Measurements from ENCODE around the gene RALB.
A peak's percentile ranks its signal among the peaks of the same experiment; 100 is the strongest.

Gene RALB

GRCh38 chr2:120243211-120243610 lies 9.4 kb upstream of the RALB start:
- H3K27me3 ChIP-seq (replicated peaks; ENCODE audit: control insufficient read depth, insufficient read depth, low read length, poor library complexity, severe bottlenecking), result no peaks in the 10 kb centered on the region
- no peak overlapping the region for H3K27ac ChIP-seq (ENCODE audit: insufficient read depth, low read length, poor library complexity, severe bottlenecking)
- H3K9me3 ChIP-seq (ENCODE audit: control insufficient read depth, low read length), result no peaks in the 10 kb centered on the region
- no peaks in the 10 kb centered on the region for H3K36me3 ChIP-seq (ENCODE audit: control insufficient read depth, insufficient read depth, low read length)
- DNase-seq, result no peak
- H3K4me1 ChIP-seq (ENCODE audit: control insufficient read depth, insufficient read depth, low read length, poor library complexity, severe bottlenecking), result no peaks in the 10 kb centered on the region
- H3K4me3 ChIP-seq (ENCODE audit: insufficient read depth, low read depth, low read length, poor library complexity, severe bottlenecking), result no peak overlapping the region

DNA sequence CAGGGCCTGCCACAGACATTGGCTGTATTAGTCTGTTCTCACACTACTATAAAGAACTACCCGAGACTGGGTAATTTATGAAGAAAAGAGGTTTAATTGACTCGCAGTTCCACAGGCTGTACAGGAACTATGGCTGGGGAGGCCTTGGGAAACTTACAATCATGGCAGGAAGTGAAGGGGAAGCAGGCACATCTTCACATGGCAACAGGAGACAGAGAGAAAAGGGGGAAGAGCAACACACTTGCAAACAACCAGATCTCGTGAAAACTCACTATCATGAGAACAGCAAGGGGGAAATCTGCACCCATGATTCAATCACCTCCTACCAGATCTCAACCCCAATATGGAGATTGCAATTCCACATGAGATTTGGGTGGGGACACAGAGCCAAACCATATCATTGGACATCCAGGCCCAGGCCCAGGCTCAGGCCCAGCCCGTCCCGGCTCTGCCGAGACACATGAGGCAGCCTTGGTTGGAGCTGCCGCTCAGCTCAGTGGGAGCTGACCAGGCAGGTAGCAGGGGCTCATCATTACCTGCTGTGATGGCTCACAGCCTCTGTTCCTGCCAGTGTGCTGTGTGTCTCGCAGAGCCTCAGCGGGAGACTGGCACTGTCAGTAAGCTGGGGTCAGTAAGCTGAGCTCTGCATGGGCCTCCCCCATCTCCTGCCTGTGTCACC lies 8.6 kb upstream of the RALB start:
- Histone ChIP-seq H3K9me3 (ENCODE audit: control insufficient read depth, low read length) (no peaks in the 10 kb centered on the region), H3K4me1 (ENCODE audit: control insufficient read depth, insufficient read depth, low read length, poor library complexity, severe bottlenecking) (no peaks in the 10 kb centered on the region), H3K36me3 (ENCODE audit: control insufficient read depth, insufficient read depth, low read length) (no peaks in the 10 kb centered on the region)

DNA sequence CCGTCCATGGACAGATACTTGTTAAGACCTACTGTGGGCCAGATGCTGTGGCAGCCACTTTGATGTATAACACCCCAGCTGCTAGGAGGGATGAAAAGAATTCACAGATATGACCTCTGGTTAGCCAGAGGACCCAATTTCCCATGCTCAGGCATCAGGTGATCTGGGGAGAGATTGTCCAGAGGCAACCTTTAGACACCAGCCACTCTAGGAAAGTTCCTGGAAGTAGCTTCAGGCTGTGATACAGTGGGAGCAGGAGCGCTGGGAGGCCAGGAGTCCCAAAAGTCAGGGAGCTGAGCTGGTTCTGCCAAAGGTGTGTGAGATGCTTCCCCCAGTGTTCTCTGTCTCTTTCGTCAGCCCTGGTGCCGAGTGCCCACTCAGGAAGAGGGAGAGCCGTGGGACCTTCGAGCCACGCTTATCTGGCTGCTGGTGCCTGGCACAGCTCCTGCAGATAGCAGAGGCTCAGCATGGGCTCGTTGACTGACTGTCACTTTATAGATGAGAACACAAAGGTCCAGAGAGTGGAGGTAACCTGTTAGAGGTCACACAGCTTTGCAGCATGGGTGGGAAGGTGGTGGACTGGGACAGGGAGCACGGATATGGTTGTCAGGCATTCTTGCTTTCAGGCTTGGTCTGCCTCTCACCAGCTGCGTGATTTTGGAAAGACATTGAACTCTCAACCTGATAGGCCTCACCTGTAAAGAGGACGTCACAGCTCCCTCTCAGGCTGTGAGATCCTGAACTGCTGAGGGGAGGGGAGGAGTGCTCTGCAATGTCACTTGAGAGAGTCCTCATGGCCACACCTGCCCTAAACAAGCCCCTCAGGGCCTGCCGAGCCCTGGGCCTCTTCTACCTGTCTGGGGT lies 7.8 kb upstream of the RALB start:
- no peak overlapping the region for H3K4me3 ChIP-seq (ENCODE audit: insufficient read depth, low read depth, low read length, poor library complexity, severe bottlenecking)
- H3K36me3 ChIP-seq (ENCODE audit: control insufficient read depth, insufficient read depth, low read length), result no peaks in the 10 kb centered on the region
- H3K4me1 ChIP-seq (ENCODE audit: control insufficient read depth, insufficient read depth, low read length, poor library complexity, severe bottlenecking), result no peaks in the 10 kb centered on the region
- no peaks in the 10 kb centered on the region for H3K9me3 ChIP-seq (ENCODE audit: control insufficient read depth, low read length)
- no peak overlapping the region for H3K27ac ChIP-seq (ENCODE audit: insufficient read depth, low read length, poor library complexity, severe bottlenecking)
- no peaks in the 10 kb centered on the region for H3K27me3 ChIP-seq (replicated peaks; ENCODE audit: control insufficient read depth, insufficient read depth, low read length, poor library complexity, severe bottlenecking)
- no peak for DNase-seq

More for the DNA sequence above, 8.6 kb upstream of the RALB start:
- H3K27me3 ChIP-seq (replicated peaks; ENCODE audit: control insufficient read depth, insufficient read depth, low read length, poor library complexity, severe bottlenecking), result no peaks in the 10 kb centered on the region
- DNase-seq, result no peak
- H3K4me3 ChIP-seq (ENCODE audit: insufficient read depth, low read depth, low read length, poor library complexity, severe bottlenecking), result no peak overlapping the region
- H3K27ac ChIP-seq (ENCODE audit: insufficient read depth, low read length, poor library complexity, severe bottlenecking), result no peak overlapping the region

DNA sequence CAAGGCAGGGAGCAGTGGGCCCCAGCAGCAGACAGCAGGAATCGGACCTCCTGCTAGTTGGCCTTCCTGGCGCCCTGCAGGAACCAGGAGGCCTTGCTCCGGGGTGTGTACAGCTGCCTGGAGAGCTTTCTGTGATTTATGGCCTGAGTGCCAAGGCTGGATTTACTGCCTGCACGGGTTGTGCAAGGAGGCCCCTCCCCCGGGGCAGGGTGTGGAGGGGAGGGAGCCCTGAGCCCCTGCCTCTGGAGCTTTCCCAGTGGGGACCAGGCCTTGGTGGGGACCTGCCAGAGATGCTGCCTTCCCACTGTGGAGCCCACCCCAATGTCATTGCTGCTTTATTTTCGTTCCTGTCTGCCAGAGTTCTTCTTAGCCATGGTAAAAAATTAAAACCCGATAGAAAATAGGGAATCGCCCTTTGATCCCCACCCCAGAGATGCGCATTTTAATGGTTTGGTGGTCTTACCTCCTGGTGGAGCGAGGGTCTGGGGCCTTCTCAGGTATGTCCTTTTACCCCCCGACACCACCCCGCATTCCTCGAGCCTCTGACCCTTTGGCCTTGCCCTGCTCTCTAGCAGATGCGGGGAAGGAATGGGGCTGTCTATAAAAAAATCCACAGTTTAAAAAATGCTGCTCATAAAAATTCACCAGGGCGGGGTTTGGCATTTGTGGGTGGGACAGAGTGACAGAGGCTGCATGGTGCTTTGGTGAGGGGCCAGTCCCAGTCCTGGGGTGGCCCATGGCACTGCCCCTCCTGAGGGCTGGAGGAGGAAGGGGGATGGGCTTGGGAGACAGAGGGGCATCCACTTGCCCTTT lies 6.9 kb upstream of the RALB start:
- no peak for DNase-seq
- Histone ChIP-seq H3K4me1 (ENCODE audit: control insufficient read depth, insufficient read depth, low read length, poor library complexity, severe bottlenecking) (no peaks in the 10 kb centered on the region), H3K36me3 (ENCODE audit: control insufficient read depth, insufficient read depth, low read length) (no peaks in the 10 kb centered on the region), H3K4me3 (ENCODE audit: insufficient read depth, low read depth, low read length, poor library complexity, severe bottlenecking) (no peak overlapping the region), H3K9me3 (ENCODE audit: control insufficient read depth, low read length) (no peaks in the 10 kb centered on the region), H3K27me3 (replicated peaks; ENCODE audit: control insufficient read depth, insufficient read depth, low read length, poor library complexity, severe bottlenecking) (no peaks in the 10 kb centered on the region), H3K27ac (ENCODE audit: insufficient read depth, low read length, poor library complexity, severe bottlenecking) (no peak overlapping the region)

GRCh38 chr2:120246546-120247300 lies 5.9 kb upstream of the RALB start:
- Histone ChIP-seq H3K36me3 (ENCODE audit: control insufficient read depth, insufficient read depth, low read length) (no peaks in the 10 kb centered on the region), H3K27ac (ENCODE audit: insufficient read depth, low read length, poor library complexity, severe bottlenecking) (no peak overlapping the region), H3K9me3 (ENCODE audit: control insufficient read depth, low read length) (no peaks in the 10 kb centered on the region), H3K4me1 (ENCODE audit: control insufficient read depth, insufficient read depth, low read length, poor library complexity, severe bottlenecking) (no peaks in the 10 kb centered on the region), H3K4me3 (ENCODE audit: insufficient read depth, low read depth, low read length, poor library complexity, severe bottlenecking) (no peak overlapping the region), H3K27me3 (replicated peaks; ENCODE audit: control insufficient read depth, insufficient read depth, low read length, poor library complexity, severe bottlenecking) (no peaks in the 10 kb centered on the region)
- DNase-seq, result no peak

- Histone ChIP-seq H3K27ac (ENCODE audit: insufficient read depth, low read length, poor library complexity, severe bottlenecking) (no peak overlapping the region), H3K4me1 (ENCODE audit: control insufficient read depth, insufficient read depth, low read length, poor library complexity, severe bottlenecking) (no peaks in the 10 kb centered on the region), H3K36me3 (ENCODE audit: control insufficient read depth, insufficient read depth, low read length) (no peaks in the 10 kb centered on the region), H3K4me3 (ENCODE audit: insufficient read depth, low read depth, low read length, poor library complexity, severe bottlenecking) (no peak overlapping the region), H3K9me3 (ENCODE audit: control insufficient read depth, low read length) (no peaks in the 10 kb centered on the region), H3K27me3 (replicated peaks; ENCODE audit: control insufficient read depth, insufficient read depth, low read length, poor library complexity, severe bottlenecking) (no peaks in the 10 kb centered on the region)
- DNase-seq, result no peak
Observed at GRCh38 chr2:120247851-120248250, 4.8 kb upstream of the RALB start.

DNA sequence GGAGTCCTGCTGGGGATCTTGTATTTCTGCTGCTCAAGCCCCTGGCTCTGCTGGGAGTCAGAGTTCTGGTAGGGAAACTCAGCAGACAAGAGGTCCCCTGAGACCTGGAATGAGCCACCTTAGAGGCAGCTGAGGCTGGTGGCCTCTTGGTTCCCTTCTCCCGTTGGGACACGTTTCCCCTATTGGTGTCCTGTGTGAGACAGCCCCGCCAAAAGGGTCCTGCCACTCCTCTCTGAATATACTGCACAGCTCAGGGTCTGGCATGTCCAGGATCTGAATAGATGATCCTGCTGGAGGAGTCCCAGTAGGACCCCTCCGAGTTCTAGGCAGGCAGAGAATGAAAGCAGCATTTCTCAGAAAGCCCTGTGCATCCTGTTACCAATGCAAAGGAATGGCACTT lies 2.0 kb upstream of the RALB start:
- no peaks in the 10 kb centered on the region for H3K9me3 ChIP-seq (ENCODE audit: control insufficient read depth, low read length)

GRCh38 chr2:120251078-120251477 lies 1.6 kb upstream of the RALB start:
- Histone ChIP-seq H3K36me3 (ENCODE audit: control insufficient read depth, insufficient read depth, low read length) (no peaks in the 10 kb centered on the region), H3K9me3 (ENCODE audit: control insufficient read depth, low read length) (no peaks in the 10 kb centered on the region), H3K4me1 (ENCODE audit: control insufficient read depth, insufficient read depth, low read length, poor library complexity, severe bottlenecking) (peaks cover 8% of the 10 kb centered on the region), H3K27me3 (replicated peaks; ENCODE audit: control insufficient read depth, insufficient read depth, low read length, poor library complexity, severe bottlenecking) (no peaks in the 10 kb centered on the region), H3K4me3 (ENCODE audit: insufficient read depth, low read depth, low read length, poor library complexity, severe bottlenecking) (no peak overlapping the region), H3K27ac (ENCODE audit: insufficient read depth, low read length, poor library complexity, severe bottlenecking) (no peak overlapping the region)
- DNase-seq, result no peak

More for the DNA sequence above, 2.0 kb upstream of the RALB start:
- H3K4me1 ChIP-seq (ENCODE audit: control insufficient read depth, insufficient read depth, low read length, poor library complexity, severe bottlenecking), result peaks cover 8% of the 10 kb centered on the region
- no peak for DNase-seq
- H3K4me3 ChIP-seq (ENCODE audit: insufficient read depth, low read depth, low read length, poor library complexity, severe bottlenecking), result no peak overlapping the region
- no peak overlapping the region for H3K27ac ChIP-seq (ENCODE audit: insufficient read depth, low read length, poor library complexity, severe bottlenecking)
- H3K36me3 ChIP-seq (ENCODE audit: control insufficient read depth, insufficient read depth, low read length), result no peaks in the 10 kb centered on the region
- H3K27me3 ChIP-seq (replicated peaks; ENCODE audit: control insufficient read depth, insufficient read depth, low read length, poor library complexity, severe bottlenecking), result no peaks in the 10 kb centered on the region

- Histone ChIP-seq H3K4me3 (ENCODE audit: insufficient read depth, low read depth, low read length, poor library complexity, severe bottlenecking) (peak overlapping the region; percentile 100), H3K36me3 (ENCODE audit: control insufficient read depth, insufficient read depth, low read length) (no peaks in the 10 kb centered on the region), H3K4me1 (ENCODE audit: control insufficient read depth, insufficient read depth, low read length, poor library complexity, severe bottlenecking) (peaks cover 8% of the 10 kb centered on the region), H3K9me3 (ENCODE audit: control insufficient read depth, low read length) (no peaks in the 10 kb centered on the region), H3K27ac (ENCODE audit: insufficient read depth, low read length, poor library complexity, severe bottlenecking) (peak overlapping the region; percentile 81), H3K27me3 (replicated peaks; ENCODE audit: control insufficient read depth, insufficient read depth, low read length, poor library complexity, severe bottlenecking) (no peaks in the 10 kb centered on the region)
- DNase-seq, result no peak
Observed at GRCh38 chr2:120251880-120252224, 800 bp upstream of the RALB start.
